ENCODE data around the gene RIN3.
A peak's percentile ranks its signal among the peaks of the same experiment; 100 is the strongest.

RIN3 gene, protein sequence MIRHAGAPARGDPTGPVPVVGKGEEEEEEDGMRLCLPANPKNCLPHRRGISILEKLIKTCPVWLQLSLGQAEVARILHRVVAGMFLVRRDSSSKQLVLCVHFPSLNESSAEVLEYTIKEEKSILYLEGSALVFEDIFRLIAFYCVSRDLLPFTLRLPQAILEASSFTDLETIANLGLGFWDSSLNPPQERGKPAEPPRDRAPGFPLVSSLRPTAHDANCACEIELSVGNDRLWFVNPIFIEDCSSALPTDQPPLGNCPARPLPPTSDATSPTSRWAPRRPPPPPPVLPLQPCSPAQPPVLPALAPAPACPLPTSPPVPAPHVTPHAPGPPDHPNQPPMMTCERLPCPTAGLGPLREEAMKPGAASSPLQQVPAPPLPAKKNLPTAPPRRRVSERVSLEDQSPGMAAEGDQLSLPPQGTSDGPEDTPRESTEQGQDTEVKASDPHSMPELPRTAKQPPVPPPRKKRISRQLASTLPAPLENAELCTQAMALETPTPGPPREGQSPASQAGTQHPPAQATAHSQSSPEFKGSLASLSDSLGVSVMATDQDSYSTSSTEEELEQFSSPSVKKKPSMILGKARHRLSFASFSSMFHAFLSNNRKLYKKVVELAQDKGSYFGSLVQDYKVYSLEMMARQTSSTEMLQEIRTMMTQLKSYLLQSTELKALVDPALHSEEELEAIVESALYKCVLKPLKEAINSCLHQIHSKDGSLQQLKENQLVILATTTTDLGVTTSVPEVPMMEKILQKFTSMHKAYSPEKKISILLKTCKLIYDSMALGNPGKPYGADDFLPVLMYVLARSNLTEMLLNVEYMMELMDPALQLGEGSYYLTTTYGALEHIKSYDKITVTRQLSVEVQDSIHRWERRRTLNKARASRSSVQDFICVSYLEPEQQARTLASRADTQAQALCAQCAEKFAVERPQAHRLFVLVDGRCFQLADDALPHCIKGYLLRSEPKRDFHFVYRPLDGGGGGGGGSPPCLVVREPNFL
- 29.6 to 37.0 reads per million in 2 donors for total RNA-seq

DNA sequence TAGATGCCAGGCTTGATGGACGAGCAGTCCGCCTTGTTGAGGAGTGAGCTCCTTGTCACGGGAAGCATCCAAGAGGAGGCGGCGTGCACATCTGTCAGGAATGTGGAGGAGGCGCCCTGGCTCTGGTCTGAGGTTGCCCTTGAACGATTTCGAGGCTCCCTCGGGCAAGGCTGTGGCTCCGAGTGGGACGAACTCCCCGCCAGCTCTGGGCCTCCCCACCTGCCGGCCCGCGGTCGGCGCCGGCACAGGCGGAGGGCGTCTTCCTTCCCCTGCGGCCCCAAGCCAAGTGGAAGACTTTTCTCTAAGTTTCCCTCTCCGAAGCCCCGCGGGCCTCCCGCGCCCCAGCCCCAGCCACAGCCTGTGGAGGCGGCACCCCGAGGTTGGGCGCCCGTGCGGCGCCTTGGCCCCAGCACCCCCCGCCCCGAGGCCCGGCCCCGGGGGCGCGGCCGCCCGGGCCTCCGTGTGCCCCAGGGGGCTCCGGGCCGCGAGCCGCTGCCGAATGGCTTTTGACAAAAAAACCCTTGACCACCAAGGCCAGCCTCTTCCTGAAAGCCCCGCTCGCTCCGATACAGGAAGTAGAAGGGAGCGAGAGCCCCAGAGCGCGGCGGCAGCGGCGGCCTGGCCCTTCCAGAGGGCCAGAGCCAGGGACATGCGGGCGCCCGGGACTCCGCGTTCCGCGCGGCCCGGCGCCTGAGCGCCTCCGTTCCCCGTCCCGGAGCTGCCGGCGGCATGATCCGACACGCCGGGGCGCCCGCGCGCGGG lies at the start of gene RIN3:
Gene RIN3 (plus strand): TSS at position 578 of the 762 bp plus-strand sequence. CDS start 152 bp downstream, at position 730.
- peak; percentile 48 for DNase-seq

GRCh38 chr14:92464156-92464555 lies 49.4 kb upstream of the RIN3 start:
- DNase-seq, result no peak

DNA sequence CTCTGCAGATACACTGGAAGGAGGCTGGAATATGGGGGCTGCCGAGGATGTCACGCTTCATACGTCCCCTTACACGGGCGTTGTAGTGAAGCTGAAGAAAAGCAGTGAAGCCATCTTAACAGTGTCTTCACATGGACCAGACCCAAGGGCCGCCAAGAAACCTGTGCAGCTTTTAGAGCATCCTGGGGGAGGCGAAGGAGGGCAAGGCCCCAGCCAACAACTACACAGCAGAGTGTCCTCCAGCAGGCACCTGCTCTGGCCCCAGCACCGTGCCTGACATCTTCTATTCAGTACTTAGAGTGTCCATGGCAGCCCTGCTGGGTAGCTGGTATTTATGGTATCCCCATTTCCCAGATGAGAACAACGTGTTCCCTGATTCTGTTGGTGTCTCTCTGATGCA lies 48.9 kb upstream of the RIN3 start:
- no peak for DNase-seq

GRCh38 chr14:92465353-92466055 lies 48.1 kb upstream of the RIN3 start:
- DNase-seq, result no peak

DNA sequence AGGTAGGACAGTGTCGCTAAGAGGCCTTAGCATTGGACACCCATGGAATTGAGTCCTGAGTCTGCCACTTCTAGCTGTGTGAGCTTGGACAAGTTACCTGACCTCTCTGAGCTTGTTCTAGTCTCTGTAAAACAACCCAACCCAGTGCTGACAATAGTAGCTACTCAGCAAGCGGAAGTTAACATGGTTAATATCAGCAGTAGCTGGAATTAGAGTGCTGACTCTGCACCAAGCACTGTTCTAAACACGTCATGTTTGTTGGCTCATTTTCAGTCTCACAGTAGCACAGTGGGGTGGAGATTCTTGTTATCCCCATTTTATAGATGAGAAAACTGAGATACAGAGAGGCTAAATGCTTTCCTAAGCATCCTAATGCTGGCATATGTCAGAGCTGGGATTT lies 47.5 kb upstream of the RIN3 start:
- no peak for DNase-seq

GRCh38 chr14:92469515-92469914 lies 44.1 kb upstream of the RIN3 start:
- no peak for DNase-seq

GRCh38 chr14:92470215-92470614 lies 43.4 kb upstream of the RIN3 start:
- no peak for DNase-seq

GRCh38 chr14:92470811-92471210 lies 42.8 kb upstream of the RIN3 start:
- DNase-seq, result no peak

- DNase-seq, result no peak
These were observed 41.7 kb upstream of the RIN3 start for GRCh38 chr14:92471919-92472318.

GRCh38 chr14:92472860-92473259 lies 40.7 kb upstream of the RIN3 start:
- no peak for DNase-seq

- no peak for DNase-seq
These were observed 40.2 kb upstream of the RIN3 start for GRCh38 chr14:92473261-92473968.

DNA sequence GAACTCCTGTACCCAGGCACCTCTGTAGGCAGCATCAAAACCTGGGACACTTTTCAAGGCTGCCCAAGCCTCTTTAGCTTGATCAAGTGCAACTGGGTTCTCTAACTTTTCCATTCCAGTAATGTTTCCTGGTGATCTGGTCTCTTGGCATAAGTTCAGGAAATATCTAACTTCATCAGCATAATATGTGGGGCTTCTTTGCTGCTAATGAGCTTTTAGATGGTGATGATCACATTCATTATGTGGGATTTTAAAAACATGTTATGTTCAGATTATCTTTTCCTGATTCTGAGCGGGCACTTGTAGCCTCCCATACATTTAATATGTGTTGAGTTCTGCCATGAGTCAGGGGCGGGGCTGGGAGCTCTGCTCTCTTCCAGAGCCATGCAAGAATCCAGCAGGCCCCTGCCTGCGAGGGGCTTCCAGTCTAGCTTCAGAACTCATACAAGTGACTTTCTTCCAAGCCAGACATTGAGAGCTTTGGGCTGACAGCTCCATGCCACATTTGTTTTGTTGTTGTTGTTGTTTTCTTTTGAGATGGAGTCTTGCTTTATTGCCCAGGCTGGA lies 39.5 kb upstream of the RIN3 start:
- no peak for DNase-seq

DNA sequence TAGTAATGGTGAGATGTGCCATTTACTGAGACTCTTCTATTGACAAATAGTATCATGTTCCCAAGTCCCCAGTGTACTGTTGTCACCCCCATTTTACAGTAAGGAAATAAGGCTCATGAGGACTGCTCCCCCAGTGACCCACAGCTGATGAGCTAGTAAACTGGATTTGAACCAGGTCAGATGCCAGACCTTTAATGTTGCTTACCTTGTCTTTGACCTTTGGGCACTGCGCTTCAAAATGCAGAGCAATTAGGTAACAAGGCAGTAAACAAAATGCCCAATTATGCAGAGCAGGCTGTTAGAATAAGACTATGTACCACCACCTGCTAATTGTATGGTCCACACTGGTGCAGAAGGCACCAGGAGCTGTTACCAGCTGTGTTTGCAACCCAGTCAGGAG lies 38.5 kb upstream of the RIN3 start:
- DNase-seq, result no peak

GRCh38 chr14:92475451-92476187 lies 38.0 kb upstream of the RIN3 start:
- DNase-seq, result no peak

- DNase-seq, result no peak
These were observed 32.7 kb upstream of the RIN3 start for GRCh38 chr14:92480856-92481255.

GRCh38 chr14:92481386-92481785 lies 32.2 kb upstream of the RIN3 start:
- no peak for DNase-seq

- no peak for DNase-seq
These were observed 31.6 kb upstream of the RIN3 start for GRCh38 chr14:92481811-92482555.

GRCh38 chr14:92482621-92483319 lies 30.8 kb upstream of the RIN3 start:
- DNase-seq, result no peak

Measured in activated gamma-delta T cell (primary cell).